ENCODE results near the gene RNU1-2. TPM values are rescaled to one million over a fixed set of nuclear protein-coding genes. Genes with fewer than 3 reads are reported as not detected.
A peak's percentile ranks its signal among the peaks of the same experiment; 100 is the strongest.
"Not testable (repeated sequence)": the region's sequence is repeated elsewhere in the genome, so short reads cannot be mapped to it uniquely, and the experiment has no call there.

Gene RNU1-2
- total RNA-seq, 4 donors from 2014 or later, result under 0.01 TPM; not detected in 3

DNA sequence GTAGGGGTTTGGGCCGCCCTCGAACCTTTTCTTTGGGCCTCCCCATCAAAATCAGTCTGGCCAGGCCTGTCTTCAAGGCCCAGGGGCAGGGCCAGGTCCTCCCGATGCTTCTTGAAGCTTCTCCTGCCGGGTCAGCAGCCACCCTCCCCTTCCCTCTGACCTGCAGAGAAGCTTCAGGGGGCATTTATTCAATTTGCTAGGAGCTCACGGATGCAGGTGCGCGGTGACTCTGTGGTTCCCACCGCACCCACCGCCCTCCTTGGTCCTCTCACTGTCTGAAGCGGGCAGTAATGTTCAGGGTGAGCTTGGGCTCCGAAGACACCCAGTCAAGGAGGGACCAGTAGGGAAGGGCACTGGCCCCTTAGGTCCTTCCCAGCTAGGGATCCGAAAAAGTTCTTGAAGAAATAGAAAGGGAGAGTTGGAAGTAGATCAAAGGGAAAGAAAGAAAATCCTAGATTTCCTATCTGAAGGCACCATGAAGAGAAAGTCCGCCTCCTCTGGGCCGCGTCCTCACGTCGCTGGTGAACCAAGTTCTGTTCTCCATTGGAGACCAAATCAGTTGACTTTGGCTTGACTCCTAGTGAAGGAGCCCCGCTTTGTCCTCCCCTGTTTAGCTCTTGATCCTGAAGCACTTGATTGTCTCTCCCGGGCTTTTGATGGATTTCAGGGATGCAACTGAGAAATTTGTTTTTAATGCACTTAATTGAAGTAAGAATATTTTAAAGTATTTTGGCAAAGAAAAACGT, 8.7 kb upstream of the RNU1-2 start:
- intact Hi-C loops (cut with DNase I; ENCODE audit: low total_unique reads), result no loop called here
- no peaks in the 10 kb centered on the region for H3K9me3 ChIP-seq
- H3K27me3 ChIP-seq, result no peaks in the 10 kb centered on the region
- TF ChIP-seq POLR2A (IDR thresholded peaks at IDR 0.05), result no peak
- TF ChIP-seq CTCF (IDR thresholded peaks at IDR 0.05 in 4 of 5, conservative IDR thresholded peaks at IDR 0.05 in 1 of 5), result no peak
- H3K4me3 ChIP-seq, result no peak overlapping the region
- peaks cover 10% of the 10 kb centered on the region in 2 donors for H3K4me1 ChIP-seq
- no peaks in the 10 kb centered on the region for H3K36me3 ChIP-seq
- H3K27ac ChIP-seq, result no peak overlapping the region
- in situ Hi-C loops (cut with MboI; ENCODE audit: low sequenced_read_pairs in 4 of 4), result no loop called here
- no peak for ATAC-seq
- DNase-seq, result no peak

DNA sequence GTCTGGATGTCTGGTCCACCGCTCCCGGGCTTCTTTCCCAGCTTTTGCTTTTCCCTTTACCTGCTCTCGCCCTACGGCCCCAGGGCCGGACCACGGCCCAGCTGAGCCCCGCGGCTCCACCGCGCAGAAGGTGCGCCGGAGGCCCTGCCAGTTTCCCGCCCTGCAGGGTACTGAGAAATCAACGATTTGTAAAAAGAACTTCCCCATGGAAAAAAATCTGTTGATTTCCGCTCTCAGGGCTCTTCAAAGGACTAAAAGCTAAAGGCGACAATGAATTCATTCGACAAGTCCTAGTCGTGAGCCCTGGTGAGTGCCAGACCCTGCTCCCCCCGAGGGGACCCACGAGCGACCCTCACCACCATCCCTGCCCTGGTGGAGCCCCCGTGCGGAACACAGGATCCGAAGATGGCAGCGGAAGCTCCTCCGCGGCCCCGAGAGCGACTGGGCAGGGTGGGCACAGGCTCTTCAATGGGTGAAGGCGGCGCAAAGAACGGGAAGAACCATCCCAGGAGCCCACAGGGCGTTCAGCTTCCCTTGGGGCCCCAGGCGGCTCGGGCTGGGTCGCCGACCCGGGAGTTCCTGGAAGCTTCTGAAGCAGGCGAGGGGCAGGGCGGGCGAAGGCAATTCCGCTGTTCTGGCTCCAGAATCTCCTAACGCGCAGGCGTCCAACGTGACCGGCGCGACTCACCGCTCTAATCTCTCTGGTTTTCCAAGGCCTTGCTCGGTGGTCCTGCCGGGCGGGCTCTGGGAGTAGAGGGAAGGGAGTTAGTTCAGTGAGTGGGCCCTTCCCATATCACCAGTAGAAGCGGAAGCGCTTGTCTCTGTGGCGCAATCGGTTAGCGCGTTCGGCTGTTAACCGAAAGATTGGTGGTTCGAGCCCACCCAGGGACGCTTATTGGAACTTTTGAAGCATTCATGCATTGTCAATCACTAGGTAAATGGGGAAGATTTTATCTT, 6.6 kb upstream of the RNU1-2 start:
- DNase-seq, result peak; percentile 60 to 77
- Histone ChIP-seq H3K27ac (peak overlapping the region; percentile 78 to 92 (median 83)), H3K36me3 (no peaks in the 10 kb centered on the region), H3K4me3 (peak overlapping the region; percentile 67 to 77 (median 74)), H3K4me1 (peaks cover 3% of the 10 kb centered on the region in 2 donors), H3K9me3 (no peaks in the 10 kb centered on the region), H3K27me3 (no peaks in the 10 kb centered on the region)
- in situ Hi-C loops (cut with MboI; ENCODE audit: low sequenced_read_pairs in 4 of 4), result no loop called here
- intact Hi-C loops (cut with DNase I; ENCODE audit: low total_unique reads), result no loop called here
- peak; percentile 84 to 90 for ATAC-seq
- no peak for TF ChIP-seq POLR2A (IDR thresholded peaks at IDR 0.05)
- TF ChIP-seq CTCF (IDR thresholded peaks at IDR 0.05 in 4 of 5, conservative IDR thresholded peaks at IDR 0.05 in 1 of 5), result peak in 3 of 5 experiments; percentile 8 to 42 (median 26)

DNA sequence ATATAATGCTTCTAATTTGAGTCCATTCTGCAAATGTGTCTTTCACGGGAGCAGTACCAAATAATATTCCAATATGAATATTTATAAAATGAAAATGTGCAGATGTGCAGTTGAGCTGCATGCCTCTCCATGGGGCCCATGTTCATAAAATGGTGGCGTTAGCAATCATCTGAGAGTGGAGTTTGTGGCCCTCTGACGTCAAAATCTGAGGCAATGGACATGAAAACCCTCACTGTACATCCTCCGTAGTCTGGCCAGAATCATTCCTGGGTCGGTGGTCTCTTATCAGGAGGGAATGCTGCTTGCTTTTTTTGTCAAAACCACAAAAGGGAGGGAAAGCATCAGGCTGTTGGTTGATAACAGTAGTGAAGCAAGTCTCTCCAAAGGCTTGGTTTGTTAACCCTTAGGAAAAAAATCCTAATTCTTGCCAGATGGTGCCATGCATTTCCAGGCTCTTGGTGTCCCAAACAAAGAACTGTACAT, 5.2 kb upstream of the RNU1-2 start:
- H3K27ac ChIP-seq; intact Hi-C loops (cut with DNase I; ENCODE audit: low total_unique reads); H3K4me3 ChIP-seq; H3K27me3 ChIP-seq; DNase-seq; H3K36me3 ChIP-seq; H3K9me3 ChIP-seq; in situ Hi-C loops (cut with MboI; ENCODE audit: low sequenced_read_pairs in 4 of 4); H3K4me1 ChIP-seq; ATAC-seq: not testable (repeated sequence)

- in situ Hi-C loops (cut with MboI; ENCODE audit: low sequenced_read_pairs in 4 of 4); intact Hi-C loops (cut with DNase I; ENCODE audit: low total_unique reads): not testable (repeated sequence)
These were observed 4.7 kb upstream of the RNU1-2 start for GRCh38 chr1:16891057-16891456.

GRCh38 chr1:16892978-16893525, 2.7 kb upstream of the RNU1-2 start:
- H3K27me3 ChIP-seq; H3K36me3 ChIP-seq; H3K4me3 ChIP-seq; intact Hi-C loops (cut with DNase I; ENCODE audit: low total_unique reads); ATAC-seq; H3K27ac ChIP-seq; in situ Hi-C loops (cut with MboI; ENCODE audit: low sequenced_read_pairs in 4 of 4); DNase-seq; H3K9me3 ChIP-seq: not testable (repeated sequence)
- peaks cover 9 to 15% of the 10 kb centered on the region in 2 donors for H3K4me1 ChIP-seq

More at GRCh38 chr1:16891057-16891456, 4.7 kb upstream of the RNU1-2 start:
- not testable (repeated sequence) for ATAC-seq, H3K27ac ChIP-seq, H3K4me1 ChIP-seq, H3K4me3 ChIP-seq, H3K36me3 ChIP-seq, H3K27me3 ChIP-seq, H3K9me3 ChIP-seq, DNase-seq

GRCh38 chr1:16893796-16894195, 2.0 kb upstream of the RNU1-2 start:
- ATAC-seq; H3K9me3 ChIP-seq; H3K27ac ChIP-seq; in situ Hi-C loops (cut with MboI; ENCODE audit: low sequenced_read_pairs in 4 of 4); H3K4me3 ChIP-seq; DNase-seq; intact Hi-C loops (cut with DNase I; ENCODE audit: low total_unique reads); H3K36me3 ChIP-seq; H3K27me3 ChIP-seq: not testable (repeated sequence)
- peaks cover 13 to 19% of the 10 kb centered on the region in 2 donors for H3K4me1 ChIP-seq

- DNase-seq; H3K27me3 ChIP-seq; intact Hi-C loops (cut with DNase I; ENCODE audit: low total_unique reads); H3K9me3 ChIP-seq; ATAC-seq; H3K4me3 ChIP-seq; H3K36me3 ChIP-seq; in situ Hi-C loops (cut with MboI; ENCODE audit: low sequenced_read_pairs in 4 of 4); H3K27ac ChIP-seq: not testable (repeated sequence)
- peaks cover 19 to 25% of the 10 kb centered on the region in 2 donors for H3K4me1 ChIP-seq
These were observed 1.4 kb upstream of the RNU1-2 start for GRCh38 chr1:16894338-16894737.

DNA sequence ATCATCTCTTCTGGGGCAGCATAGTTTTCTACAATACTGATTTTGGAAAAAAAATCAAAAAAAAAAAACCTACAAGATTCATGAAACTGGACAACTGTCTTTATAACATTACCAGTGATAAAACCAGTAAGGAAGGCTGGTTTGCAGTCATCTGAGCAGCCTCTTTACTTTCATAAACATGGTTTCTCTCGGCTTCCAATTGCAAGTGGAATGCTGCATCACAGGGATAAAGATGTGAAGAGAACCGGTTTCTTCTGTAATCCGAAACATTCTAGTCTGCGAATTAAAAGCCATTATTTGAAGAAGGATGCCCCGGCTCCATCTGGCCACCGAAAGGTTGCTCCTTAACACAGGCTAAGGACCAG, 565 bp upstream of the RNU1-2 start:
- Histone ChIP-seq H3K4me1 (peaks cover 17 to 25% of the 10 kb centered on the region in 2 donors), H3K4me3 (peak overlapping the region; percentile 36 to 59 (median 58)), H3K27ac (peak overlapping the region; percentile 80 to 87 (median 84))
- DNase-seq; H3K9me3 ChIP-seq; intact Hi-C loops (cut with DNase I; ENCODE audit: low total_unique reads); ATAC-seq; H3K36me3 ChIP-seq; H3K27me3 ChIP-seq; in situ Hi-C loops (cut with MboI; ENCODE audit: low sequenced_read_pairs in 4 of 4): not testable (repeated sequence)

All from gastrocnemius medialis (tissue), 4 donors.